H9 (cell line): ENCODE results near the gene PLCB1. TPM values are rescaled to one million over a fixed set of nuclear protein-coding genes. Genes with fewer than 3 reads are reported as not detected.
"Not testable (repeated sequence)": the region's sequence is repeated elsewhere in the genome, so short reads cannot be mapped to it uniquely, and the experiment has no call there.

Experiments
- DNase-seq: peaks from one replicate; pipeline ENCODE4 v3.0.0-alpha.2; 2017
- H2AFZ ChIP-seq: one replicate; pipeline ENCODE4 v1.6.1; 2013; ENCODE audit warnings: mild to moderate bottlenecking, low read length, control low read depth, moderate library complexity
- H2AK5ac ChIP-seq: 2 replicates; pipeline ENCODE4 v1.6.1; 2013; ENCODE audit warnings: low read length, control low read depth, mixed read lengths; ENCODE audit not compliant: insufficient read length
- H2BK120ac ChIP-seq: one replicate; pipeline ENCODE4 v1.6.1; 2013; ENCODE audit warnings: low read depth, mild to moderate bottlenecking, low read length, control low read depth, inconsistent platforms; ENCODE audit not compliant: poor library complexity, severe bottlenecking
- H2BK12ac ChIP-seq: 2 replicates; pipeline ENCODE4 v1.6.1; 2013; ENCODE audit warnings: low read length, control low read depth, mixed read lengths, low read depth; ENCODE audit not compliant: insufficient read length
- H2BK15ac ChIP-seq: 2 replicates; pipeline ENCODE4 v1.6.1; 2013; ENCODE audit warnings: low read depth, low read length, control low read depth
- H2BK20ac ChIP-seq: one replicate; pipeline ENCODE4 v1.6.1; 2013; ENCODE audit warnings: low read depth, mild to moderate bottlenecking, low read length, control low read depth, inconsistent platforms; ENCODE audit not compliant: poor library complexity, severe bottlenecking
- H2BK5ac ChIP-seq: 2 replicates; pipeline ENCODE4 v1.6.1; 2013; ENCODE audit warnings: low read length, control low read depth, mixed read lengths; ENCODE audit not compliant: insufficient read length
- H3K14ac ChIP-seq: 2 replicates; pipeline ENCODE4 v1.6.1; 2013; ENCODE audit warnings: low read length, control low read depth; ENCODE audit not compliant: insufficient read depth
- H3K18ac ChIP-seq: 2 replicates; pipeline ENCODE4 v1.6.1; 2013; ENCODE audit warnings: low read depth, mild to moderate bottlenecking, mixed read lengths, low read length, control low read depth; ENCODE audit not compliant: insufficient read length
- H3K23ac ChIP-seq: 2 replicates; pipeline ENCODE4 v1.6.1; 2013; ENCODE audit warnings: low read length, control low read depth, mixed read lengths, low read depth; ENCODE audit not compliant: insufficient read length
- H3K23me2 ChIP-seq: 2 replicates; pipeline ENCODE4 v1.6.1; 2013; ENCODE audit warnings: low read depth, mild to moderate bottlenecking, mixed read lengths, low read length, control low read depth; ENCODE audit not compliant: insufficient read length, poor library complexity, severe bottlenecking
- H3K27ac ChIP-seq: 2 replicates; pipeline ENCODE4 v1.5.1; 2013; ENCODE audit warnings: low read length, control low read depth, mixed read lengths, low read depth; ENCODE audit not compliant: insufficient read length
- H3K27me3 ChIP-seq: 2 replicates; pipeline ENCODE4 v1.6.1; 2013; ENCODE audit warnings: low read length, control low read depth, inconsistent platforms; ENCODE audit not compliant: insufficient read depth
- H3K4ac ChIP-seq: 2 replicates; pipeline ENCODE4 v1.6.1; 2013; ENCODE audit warnings: low read depth, mild to moderate bottlenecking, control low read depth, inconsistent platforms, low read length, moderate library complexity
- H3K4me1 ChIP-seq: 2 replicates; pipeline ENCODE4 v1.6.1; 2013; ENCODE audit warnings: low read length, control low read depth, inconsistent platforms; ENCODE audit not compliant: insufficient read depth
- H3K4me2 ChIP-seq: 2 replicates; pipeline ENCODE4 v1.6.1; 2013; ENCODE audit warnings: low read length, control low read depth, mixed read lengths; ENCODE audit not compliant: insufficient read length, insufficient read depth
- H3K56ac ChIP-seq: 2 replicates; pipeline ENCODE4 v1.6.1; 2013; ENCODE audit warnings: low read depth, mild to moderate bottlenecking, mixed read lengths, low read length, control low read depth; ENCODE audit not compliant: insufficient read length
- H3K79me1 ChIP-seq: 2 replicates; pipeline ENCODE4 v1.6.1; 2013; ENCODE audit warnings: low read depth, mild to moderate bottlenecking, moderate library complexity, low read length, control low read depth, inconsistent platforms; ENCODE audit not compliant: insufficient read depth, poor library complexity, severe bottlenecking
- H3K79me2 ChIP-seq: 2 replicates; pipeline ENCODE4 v1.6.1; 2013; ENCODE audit warnings: low read length, control low read depth, inconsistent platforms; ENCODE audit not compliant: insufficient read depth
- H3K9ac ChIP-seq: 2 replicates; pipeline ENCODE4 v1.6.1; 2013; ENCODE audit warnings: low read length, control low read depth, mixed read lengths; ENCODE audit not compliant: insufficient read length; ENCODE audit errors: extremely low read depth
- H3K9me3 ChIP-seq: one replicate; pipeline ENCODE4 v1.6.1; 2013; ENCODE audit warnings: low read depth, low read length, inconsistent platforms; ENCODE audit not compliant: control insufficient read depth
- H3T11ph ChIP-seq: one replicate; pipeline ENCODE4 v1.6.1; 2013; ENCODE audit warnings: mild to moderate bottlenecking, low read length, control low read depth, inconsistent platforms
- H4K20me1 ChIP-seq: one replicate; pipeline ENCODE4 v1.6.1; 2013; ENCODE audit not compliant: control insufficient read depth, insufficient read length, insufficient read depth
- H4K5ac ChIP-seq: 2 replicates; pipeline ENCODE4 v1.6.1; 2013; ENCODE audit warnings: low read depth, mild to moderate bottlenecking, mixed read lengths, low read length, control low read depth; ENCODE audit not compliant: insufficient read length
- H4K8ac ChIP-seq: replicated peaks from 2 replicates; pipeline ENCODE4 v1.6.1; 2013; ENCODE audit warnings: low read length, control low read depth, mixed read lengths, low read depth; ENCODE audit not compliant: insufficient read length
- H4K91ac ChIP-seq: 2 replicates; pipeline ENCODE4 v1.6.1; 2013; ENCODE audit warnings: low read depth, mild to moderate bottlenecking, moderate library complexity, mixed read lengths, low read length, control low read depth; ENCODE audit not compliant: insufficient read length
- H3K27ac Mint-ChIP-seq, 3 experiments: 2 replicates in 2 of 3; 3 replicates in 1 of 3; pipeline ENCODE4 v1.8.0; 2020 to 2021; ENCODE audit warnings: mixed read lengths in 3 of 3, mild to moderate bottlenecking in 1 of 3, moderate library complexity in 1 of 3
- H3K27me3 Mint-ChIP-seq: 2 replicates; pipeline ENCODE4 v1.8.0; 2021; ENCODE audit warnings: low read depth, mild to moderate bottlenecking, moderate library complexity, mixed read lengths
- H3K36me3 Mint-ChIP-seq, 3 experiments: 2 replicates in 2 of 3; 3 replicates in 1 of 3; pipeline ENCODE4 v1.8.0; 2020 to 2021; ENCODE audit warnings: low read depth in 3 of 3, mixed read lengths in 3 of 3; ENCODE audit not compliant: insufficient read depth in 1 of 3
- H3K4me1 Mint-ChIP-seq, 2 experiments: 2 replicates each; pipeline ENCODE4 v1.8.0; 2020; ENCODE audit warnings: mixed read lengths in 2 of 2
- H3K4me3 Mint-ChIP-seq, 2 experiments: 2 replicates in 1 of 2; 3 replicates in 1 of 2; pipeline ENCODE4 v1.8.0; 2020 to 2021; ENCODE audit warnings: mild to moderate bottlenecking in 2 of 2, mixed read lengths in 2 of 2, moderate library complexity in 1 of 2
- H3K9me3 Mint-ChIP-seq, 2 experiments: 2 replicates in 1 of 2; 3 replicates in 1 of 2; pipeline ENCODE4 v1.8.0; 2020; ENCODE audit warnings: mild to moderate bottlenecking in 2 of 2, mixed read lengths in 2 of 2, moderate library complexity in 1 of 2
- CTCF ChIP-seq: fragments of 200-600 bp; sonication (generic); conservative IDR thresholded peaks from 3 replicates; pipeline ENCODE4 v1.8.0; 2021; ENCODE audit warnings: antibody characterized with exemption, mild to moderate bottlenecking
- WGBS: extraction: QIAGEN DNeasy Blood & Tissue Kit; methylation state at CpG from one replicate; pipeline ENCODE4 v1.1.7; 2013; ENCODE audit warnings: missing lambda C conversion rate, low lambda C conversion rate, mixed read lengths; ENCODE audit not compliant: insufficient read length; ENCODE audit errors: extremely low coverage; 5-methylcytosine and 5-hydroxymethylcytosine counted together
- total RNA-seq: library from RNA; stranded (reverse); gene quantifications from 2 replicates; pipeline ENCODE4 v1.2.1, GENCODE V29; 2021

PLCB1 gene
- total RNA-seq, 1 experiment from 2014 or later, result 11.5 TPM

GRCh38 chr20:8376940-8377339 lies 244.9 kb downstream of the PLCB1 start:
- Histone ChIP-seq H3K23ac (no peak overlapping the region), H3K4me2 (no peak overlapping the region), H3K9ac (no peak overlapping the region), H3K4ac (no peak overlapping the region), H2BK15ac (no peak overlapping the region), H2BK20ac (no peak overlapping the region), H3K27ac (no peak overlapping the region), H3K18ac (no peak overlapping the region), H3K14ac (no peak overlapping the region), H3K23me2 (no peaks in the 10 kb centered on the region), H3T11ph (no peak overlapping the region), H4K20me1 (no peaks in the 10 kb centered on the region), H3K56ac (no peak overlapping the region), H4K5ac (no peak overlapping the region), H2AK5ac (no peak overlapping the region), H2BK5ac (no peak overlapping the region), H3K79me1 (no peaks in the 10 kb centered on the region), H3K27me3 (no peaks in the 10 kb centered on the region), H3K79me2 (no peaks in the 10 kb centered on the region), H3K4me1 (no peaks in the 10 kb centered on the region), H2BK120ac (no peak overlapping the region), H2BK12ac (no peak overlapping the region), H2AFZ (no peak overlapping the region), H4K91ac (no peak overlapping the region), H3K9me3 (no peaks in the 10 kb centered on the region), H4K8ac (no peak overlapping the region)
- no peak for TF ChIP-seq CTCF
- Mint-ChIP-seq H3K4me1 (peaks cover 3 to 6% of the 10 kb centered on the region in 2 experiments), H3K27ac (no peak overlapping the region), H3K27me3 (no peaks in the 10 kb centered on the region), H3K4me3 (no peak overlapping the region), H3K9me3 (peaks cover 5% of the 10 kb centered on the region in 2 experiments; a peak in 4 of 5 replicates), H3K36me3 (peaks cover 0 to 6% (median 1%) of the 10 kb centered on the region in 3 experiments; a peak in 3 of 7 replicates)
- no peak for DNase-seq
- WGBS, result no CpG with 5 or more reads among the region's 3 CpGs

- H3K4me1 Mint-ChIP-seq, H2AK5ac ChIP-seq: not testable (repeated sequence)
- H3K9me3 Mint-ChIP-seq, result peaks cover 10 to 13% of the 10 kb centered on the region in 2 experiments; a peak in 4 of 5 replicates
Observed at GRCh38 chr20:8379125-8379524, 247.1 kb downstream of the PLCB1 start.

More at GRCh38 chr20:8379125-8379524, 247.1 kb downstream of the PLCB1 start:
- H3K27me3 Mint-ChIP-seq, H3K4ac ChIP-seq, H3K14ac ChIP-seq, H3K27ac ChIP-seq, H2BK20ac ChIP-seq, H3K18ac ChIP-seq, H3K4me2 ChIP-seq, H4K91ac ChIP-seq, H3T11ph ChIP-seq, H2BK15ac ChIP-seq, H2BK120ac ChIP-seq, H4K5ac ChIP-seq, H2BK12ac ChIP-seq, H3K4me3 Mint-ChIP-seq, H2AFZ ChIP-seq, H3K9ac ChIP-seq, H3K79me1 ChIP-seq, H3K23me2 ChIP-seq, H4K20me1 ChIP-seq, H3K4me1 ChIP-seq, H3K23ac ChIP-seq, H3K56ac ChIP-seq, H3K27ac Mint-ChIP-seq, H3K9me3 ChIP-seq, H3K79me2 ChIP-seq, H4K8ac ChIP-seq, H3K36me3 Mint-ChIP-seq, H2BK5ac ChIP-seq, DNase-seq, H3K27me3 ChIP-seq: not testable (repeated sequence)
- WGBS, result no CpG with 5 or more reads among the region's 1 CpG
